Stimulated activated effector memory CD8-positive, alpha-beta T cell treated with anti-CD3 and anti-CD28 coated beads, Interleukin-12 subunit alpha, Interleukin-12 subunit beta, amount 100 ng/mL, for 72 hours (primary cell): ENCODE measurements around the gene KIF9.
A peak's percentile ranks its signal among the peaks of the same experiment; 100 is the strongest.
"Not testable (repeated sequence)": the region's sequence is repeated elsewhere in the genome, so short reads cannot be mapped to it uniquely, and the experiment has no call there.

ENCODE experiments used
- ATAC-seq: fragments of 150-1000 bp; cut with Tn5 transposase; 2 replicates; pipeline ENCODE4 v1.10.0; 2021
- DNase-seq, 2 donors: peaks; one replicate each; pipeline ENCODE4 v3.0.0; 2021 to 2022; ENCODE audit warnings: low spot score in 2 of 2
- H3K27ac Mint-ChIP-seq: one replicate; pipeline ENCODE4 v1.8.0; 2022; ENCODE audit warnings: mild to moderate bottlenecking, mixed read lengths
- H3K36me3 Mint-ChIP-seq: one replicate; pipeline ENCODE4 v1.8.0; 2022; ENCODE audit warnings: mild to moderate bottlenecking, mixed read lengths
- H3K4me1 Mint-ChIP-seq: one replicate; pipeline ENCODE4 v1.8.0; 2022; ENCODE audit warnings: mixed read lengths
- H3K4me3 Mint-ChIP-seq: one replicate; pipeline ENCODE4 v1.8.0; 2022; ENCODE audit warnings: mild to moderate bottlenecking, mixed read lengths
- H3K9me3 Mint-ChIP-seq: one replicate; pipeline ENCODE4 v1.8.0; 2022; ENCODE audit warnings: mixed read lengths

Gene KIF9

GRCh38 chr3:47245271-47245670 is 37.3 kb downstream of the KIF9 start:
- H3K9me3 Mint-ChIP-seq = no peaks in the 10 kb centered on the region
- H3K4me1 Mint-ChIP-seq = no peaks in the 10 kb centered on the region
- no peak for ATAC-seq
- no peak overlapping the region for H3K27ac Mint-ChIP-seq
- no peak for DNase-seq
- H3K4me3 Mint-ChIP-seq = no peak overlapping the region
- H3K36me3 Mint-ChIP-seq = no peaks in the 10 kb centered on the region

GRCh38 chr3:47244531-47245100 is 38.0 kb downstream of the KIF9 start:
- Mint-ChIP-seq H3K9me3 (no peaks in the 10 kb centered on the region), H3K27ac (no peak overlapping the region), H3K36me3 (no peaks in the 10 kb centered on the region), H3K4me3 (no peak overlapping the region), H3K4me1 (no peaks in the 10 kb centered on the region)
- no peak for DNase-seq
- ATAC-seq = no peak

- Mint-ChIP-seq H3K4me1 (no peaks in the 10 kb centered on the region), H3K4me3 (no peak overlapping the region), H3K27ac (no peak overlapping the region), H3K36me3 (no peaks in the 10 kb centered on the region), H3K9me3 (no peaks in the 10 kb centered on the region)
- ATAC-seq (no peak), DNase-seq (no peak)
Observed at GRCh38 chr3:47243419-47244147, 39.0 kb downstream of the KIF9 start.

DNA sequence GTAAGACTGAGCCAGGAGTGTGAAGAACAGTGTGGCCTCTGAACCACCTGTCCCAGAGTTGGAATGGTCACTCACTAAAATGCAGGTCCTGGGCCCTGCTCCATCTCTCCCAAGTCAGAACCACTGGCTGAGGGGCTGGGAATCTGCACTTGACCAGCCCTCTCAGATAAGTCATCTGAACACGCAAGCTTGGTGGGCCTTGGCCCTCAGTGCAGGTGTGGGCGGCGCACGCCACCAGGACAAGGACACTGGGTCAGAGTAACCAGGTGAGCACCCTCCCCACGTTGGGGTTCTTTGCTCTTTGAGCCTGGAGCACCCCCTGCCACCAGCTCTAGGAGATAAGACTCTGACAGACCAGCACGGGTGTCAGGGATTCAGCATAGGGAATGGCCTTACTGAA is 42.7 kb downstream of the KIF9 start:
- ATAC-seq (no peak), DNase-seq (no peak)
- H3K27ac Mint-ChIP-seq = no peak overlapping the region
- no peaks in the 10 kb centered on the region for H3K9me3 Mint-ChIP-seq
- no peak overlapping the region for H3K4me3 Mint-ChIP-seq
- no peaks in the 10 kb centered on the region for H3K36me3 Mint-ChIP-seq
- no peaks in the 10 kb centered on the region for H3K4me1 Mint-ChIP-seq

GRCh38 chr3:47238017-47238416 is 44.6 kb downstream of the KIF9 start:
- ATAC-seq (no peak), DNase-seq (no peak)
- Mint-ChIP-seq H3K27ac (no peak overlapping the region), H3K4me3 (no peak overlapping the region), H3K36me3 (no peaks in the 10 kb centered on the region), H3K4me1 (no peaks in the 10 kb centered on the region), H3K9me3 (no peaks in the 10 kb centered on the region)

GRCh38 chr3:47228088-47228487 is 54.5 kb downstream of the KIF9 start:
- no peaks in the 10 kb centered on the region for H3K9me3 Mint-ChIP-seq
- H3K36me3 Mint-ChIP-seq = no peaks in the 10 kb centered on the region
- ATAC-seq = peak; percentile 24
- H3K4me3 Mint-ChIP-seq = no peak overlapping the region
- DNase-seq = no peak
- H3K4me1 Mint-ChIP-seq = no peaks in the 10 kb centered on the region
- peak overlapping the region; percentile 68 for H3K27ac Mint-ChIP-seq

DNA sequence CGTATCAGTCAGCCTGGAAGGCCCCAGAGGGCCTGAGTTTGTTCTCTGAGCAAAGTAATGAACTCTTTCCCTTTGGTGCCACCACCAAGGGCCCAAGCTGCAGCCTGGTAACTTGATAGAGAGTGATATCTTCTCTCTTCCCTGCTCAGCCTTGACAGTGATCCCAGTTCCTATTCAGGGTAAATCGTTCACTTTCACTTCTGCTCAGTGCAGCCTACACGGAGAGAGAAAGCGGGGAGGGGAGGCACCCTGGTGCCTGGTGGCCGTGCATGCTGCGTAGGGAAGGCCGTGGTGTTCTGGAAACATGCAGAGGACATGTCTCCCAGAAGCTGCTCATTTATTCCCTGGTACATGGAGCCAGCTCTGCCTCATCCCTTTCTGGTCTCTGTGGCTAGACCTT is 54.9 kb downstream of the KIF9 start:
- Mint-ChIP-seq H3K27ac (peak overlapping the region; percentile 68), H3K4me3 (no peak overlapping the region), H3K36me3 (no peaks in the 10 kb centered on the region), H3K9me3 (no peaks in the 10 kb centered on the region), H3K4me1 (no peaks in the 10 kb centered on the region)
- no peak for DNase-seq
- peak; percentile 19 for ATAC-seq

DNA sequence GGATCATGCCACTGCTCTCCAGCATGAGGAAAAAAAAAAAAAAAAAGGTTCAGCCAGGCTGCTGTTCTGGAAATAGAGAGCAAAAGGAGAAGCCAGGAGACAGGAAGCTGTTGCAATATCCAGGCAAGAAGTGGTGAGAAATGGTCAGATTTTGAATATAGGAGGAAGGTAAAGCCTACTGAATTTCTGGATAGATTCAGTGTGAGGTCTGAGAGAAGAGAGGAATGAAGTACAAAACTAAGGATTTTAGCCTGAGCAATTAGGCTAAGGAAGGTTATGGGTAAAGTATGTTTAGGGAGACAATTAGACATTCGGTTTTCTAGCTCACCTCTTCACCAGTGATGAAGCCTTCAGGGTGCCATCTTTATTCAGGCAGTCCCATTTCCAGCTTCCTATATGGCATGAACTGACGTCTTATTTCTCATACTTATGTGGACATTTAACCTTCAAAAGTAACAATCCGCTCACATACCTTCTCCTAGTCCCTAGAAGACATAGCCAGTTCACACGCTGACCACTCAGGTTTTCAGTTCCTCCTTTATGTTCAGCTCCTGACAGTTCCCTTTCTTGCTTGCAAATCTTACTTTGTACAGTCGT is 57.2 kb downstream of the KIF9 start:
- no peak for ATAC-seq
- H3K36me3 Mint-ChIP-seq = no peaks in the 10 kb centered on the region

GRCh38 chr3:47223755-47224154 is 58.8 kb downstream of the KIF9 start:
- ATAC-seq = no peak
- no peak overlapping the region for H3K27ac Mint-ChIP-seq
- H3K36me3 Mint-ChIP-seq = no peaks in the 10 kb centered on the region
- no peaks in the 10 kb centered on the region for H3K9me3 Mint-ChIP-seq
- DNase-seq = no peak
- H3K4me3 Mint-ChIP-seq = no peak overlapping the region
- H3K4me1 Mint-ChIP-seq = no peaks in the 10 kb centered on the region

More for the DNA sequence above, 57.2 kb downstream of the KIF9 start:
- H3K9me3 Mint-ChIP-seq = no peaks in the 10 kb centered on the region
- no peak overlapping the region for H3K4me3 Mint-ChIP-seq
- no peak overlapping the region for H3K27ac Mint-ChIP-seq
- DNase-seq = no peak
- H3K4me1 Mint-ChIP-seq = no peaks in the 10 kb centered on the region

DNA sequence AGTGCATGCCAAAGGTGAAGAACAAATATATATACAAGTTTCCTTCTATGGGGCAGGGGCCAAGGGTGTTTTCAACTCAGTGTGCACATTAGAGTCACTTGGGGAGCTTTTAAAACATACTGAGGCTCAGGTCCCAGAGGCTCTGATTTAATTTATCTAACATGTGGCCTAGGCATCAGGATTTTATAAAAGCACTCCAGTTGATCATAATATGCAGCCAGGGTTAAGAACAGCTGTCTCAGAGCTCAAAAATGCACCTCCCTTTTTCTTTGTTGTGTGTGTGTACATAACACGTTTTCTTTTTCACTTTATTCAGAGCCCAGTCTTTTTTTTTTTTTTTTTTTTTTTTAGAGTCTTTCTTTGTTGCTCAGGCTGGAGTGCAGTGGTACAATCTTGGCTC is 60.8 kb downstream of the KIF9 start:
- Mint-ChIP-seq H3K27ac (no peak overlapping the region), H3K9me3 (no peaks in the 10 kb centered on the region), H3K36me3 (no peaks in the 10 kb centered on the region), H3K4me3 (no peak overlapping the region), H3K4me1 (no peaks in the 10 kb centered on the region)
- ATAC-seq = no peak
- DNase-seq = no peak

DNA sequence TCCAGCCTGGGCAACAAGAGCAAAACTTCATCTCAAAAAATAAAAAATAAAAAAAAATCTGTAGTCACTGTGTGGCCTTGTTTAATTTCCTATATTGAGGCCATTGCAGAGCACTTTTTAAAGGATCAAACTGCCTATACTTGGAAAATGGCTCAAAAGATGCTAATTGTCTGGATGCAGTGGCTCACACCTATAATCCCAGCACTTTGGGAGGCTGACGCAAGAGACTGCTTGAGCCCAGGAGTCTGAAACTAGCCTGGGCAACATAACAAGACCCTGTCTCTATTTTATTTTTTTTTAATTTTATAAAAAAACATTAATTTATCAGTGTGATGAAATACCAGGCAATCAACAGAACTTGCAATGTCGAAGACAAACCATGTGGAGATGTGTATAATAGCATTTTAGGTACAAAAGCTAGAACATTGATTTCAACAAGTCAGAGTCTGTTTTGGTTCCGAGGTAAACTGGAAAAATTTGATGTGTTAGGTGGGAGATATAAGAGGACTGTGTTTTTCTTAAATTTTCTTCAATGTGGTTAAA is 71.7 kb downstream of the KIF9 start:
- no peak for DNase-seq

DNA sequence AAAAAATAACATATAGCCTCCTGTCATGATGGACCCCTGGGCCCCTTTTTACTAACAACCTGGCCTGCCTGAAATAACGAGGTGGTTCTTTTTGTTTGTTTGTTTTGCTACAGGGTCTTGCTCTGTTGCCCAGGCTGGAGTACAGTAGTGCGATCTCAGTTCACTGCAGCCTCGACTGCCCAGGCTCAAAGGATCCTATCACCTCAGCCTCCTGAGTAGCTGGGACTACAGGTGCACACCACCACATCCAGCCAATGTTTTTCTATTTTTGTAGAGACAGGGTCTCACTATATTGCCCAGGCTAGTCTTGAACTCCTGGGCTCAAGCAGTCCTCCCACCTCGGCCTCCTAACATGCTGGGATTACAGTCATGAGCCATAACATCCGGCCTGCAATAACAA is 76.6 kb downstream of the KIF9 start:
- H3K9me3 Mint-ChIP-seq, H3K4me1 Mint-ChIP-seq, H3K4me3 Mint-ChIP-seq, ATAC-seq, H3K36me3 Mint-ChIP-seq, H3K27ac Mint-ChIP-seq, DNase-seq: not testable (repeated sequence)

More for the DNA sequence above, 71.7 kb downstream of the KIF9 start:
- Mint-ChIP-seq H3K27ac (no peak overlapping the region), H3K4me3 (no peak overlapping the region), H3K36me3 (no peaks in the 10 kb centered on the region), H3K4me1 (no peaks in the 10 kb centered on the region), H3K9me3 (no peaks in the 10 kb centered on the region)
- no peak for ATAC-seq

GRCh38 chr3:47204875-47205274 is 77.7 kb downstream of the KIF9 start:
- H3K4me3 Mint-ChIP-seq = no peak overlapping the region
- no peak overlapping the region for H3K27ac Mint-ChIP-seq
- no peaks in the 10 kb centered on the region for H3K9me3 Mint-ChIP-seq
- no peaks in the 10 kb centered on the region for H3K4me1 Mint-ChIP-seq
- ATAC-seq (no peak), DNase-seq (no peak)
- H3K36me3 Mint-ChIP-seq = no peaks in the 10 kb centered on the region

DNA sequence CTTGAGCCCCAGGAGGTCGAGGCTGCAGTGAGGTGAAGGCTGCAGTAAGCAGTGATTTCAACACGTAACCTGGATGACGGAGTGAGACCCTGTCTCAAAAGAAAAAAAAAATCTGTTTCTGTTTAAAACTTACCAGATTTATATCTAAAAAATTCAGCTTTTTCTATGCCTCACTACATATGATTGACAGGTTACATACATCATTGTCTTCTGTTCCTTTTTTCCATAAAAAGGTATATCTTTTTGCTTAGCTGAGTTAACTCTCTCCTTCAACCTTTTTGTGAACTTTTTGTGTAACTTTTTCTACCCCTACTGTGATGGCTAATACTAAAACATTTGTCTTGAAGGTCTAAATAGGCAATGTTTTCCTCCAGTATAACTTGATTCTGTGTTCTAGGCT is 80.1 kb downstream of the KIF9 start:
- no peak overlapping the region for H3K4me3 Mint-ChIP-seq
- H3K4me1 Mint-ChIP-seq = no peaks in the 10 kb centered on the region
- H3K27ac Mint-ChIP-seq = no peak overlapping the region
- H3K9me3 Mint-ChIP-seq = no peaks in the 10 kb centered on the region
- DNase-seq (no peak), ATAC-seq (no peak)
- no peaks in the 10 kb centered on the region for H3K36me3 Mint-ChIP-seq

- DNase-seq (no peak), ATAC-seq (no peak)
- Mint-ChIP-seq H3K36me3 (no peaks in the 10 kb centered on the region), H3K9me3 (no peaks in the 10 kb centered on the region), H3K4me1 (no peaks in the 10 kb centered on the region), H3K27ac (no peak overlapping the region), H3K4me3 (no peak overlapping the region)
Observed at GRCh38 chr3:47197287-47197686, 85.3 kb downstream of the KIF9 start.

DNA sequence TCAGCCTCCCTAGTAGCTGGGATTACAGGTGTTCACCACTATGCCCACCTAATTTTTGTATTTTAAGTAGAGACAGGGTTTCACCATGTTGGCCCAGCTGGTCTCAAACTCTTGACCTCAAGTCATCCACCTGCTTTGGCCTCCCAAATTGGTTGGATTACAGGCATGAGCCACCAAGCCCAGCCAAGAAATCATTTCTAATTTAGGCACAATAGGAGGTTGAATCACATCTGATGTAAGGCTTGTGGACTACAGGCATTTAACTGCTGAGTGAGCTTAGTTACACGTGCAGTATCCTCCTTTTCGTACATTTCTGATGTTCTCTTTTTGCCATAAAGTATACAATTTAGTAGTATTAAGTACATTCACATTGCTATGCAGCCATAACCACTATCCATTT is 87.6 kb downstream of the KIF9 start:
- no peak for ATAC-seq
- no peak overlapping the region for H3K27ac Mint-ChIP-seq

More for the DNA sequence above, 87.6 kb downstream of the KIF9 start:
- Mint-ChIP-seq H3K9me3 (no peaks in the 10 kb centered on the region), H3K36me3 (no peaks in the 10 kb centered on the region), H3K4me3 (no peak overlapping the region), H3K4me1 (no peaks in the 10 kb centered on the region)
- DNase-seq = no peak
